Activated CD8-positive, alpha-beta T cell treated with anti-CD3 and anti-CD28 coated beads, Interleukin-2, amount 10 ng/mL, durations not matched to agents 7 days and 5 days (primary cell): ENCODE data around the gene CSHL1. TPM values are rescaled to one million over a fixed set of nuclear protein-coding genes. Genes with fewer than 3 reads are reported as not detected.
A peak's percentile ranks its signal among the peaks of the same experiment; 100 is the strongest.

Experiments
- ATAC-seq: fragments of 150-1000 bp; cut with Tn5 transposase; one replicate; pipeline ENCODE4 v1.10.0; 2021; ENCODE audit warnings: moderate library complexity
- CTCF ChIA-PET: fragments of 350-600 bp; sonication (Branson Sonifier 250); formaldehyde crosslinking; loops from one replicate; lab custom pipeline; 2021; ENCODE audit warnings: antibody characterized with exemption; lab: Charles Lee
- POLR2A ChIA-PET: fragments of 350-600 bp; sonication (Branson Sonifier 250); formaldehyde crosslinking; loops from one replicate; lab custom pipeline; 2021; ENCODE audit warnings: antibody characterized with exemption; lab: Charles Lee
- DNase-seq: peaks from one replicate; pipeline ENCODE4 v3.0.0-alpha.2; 2020
- H3K27ac Mint-ChIP-seq: one replicate; pipeline ENCODE4 v1.8.0; 2021; ENCODE audit warnings: mild to moderate bottlenecking, mixed read lengths
- H3K27me3 Mint-ChIP-seq: one replicate; pipeline ENCODE4 v1.8.0; 2021; ENCODE audit warnings: low read depth, mixed read lengths
- H3K36me3 Mint-ChIP-seq: one replicate; pipeline ENCODE4 v1.8.0; 2021; ENCODE audit warnings: low read depth, mixed read lengths
- H3K4me1 Mint-ChIP-seq: one replicate; pipeline ENCODE4 v1.8.0; 2021; ENCODE audit warnings: low read depth, mixed read lengths
- H3K4me3 Mint-ChIP-seq: one replicate; pipeline ENCODE4 v1.8.0; 2021; ENCODE audit warnings: mild to moderate bottlenecking, mixed read lengths
- H3K9me3 Mint-ChIP-seq: one replicate; pipeline ENCODE4 v1.8.0; 2022; ENCODE audit warnings: mixed read lengths; ENCODE audit not compliant: insufficient read depth
- total RNA-seq, 2 experiments: library from RNA; stranded (reverse); gene quantifications; one replicate each; pipeline ENCODE4 v1.2.3, GENCODE V29; 2021

Gene CSHL1
- total RNA-seq, 2 experiments from 2014 or later = not detected

- H3K4me1 Mint-ChIP-seq = peaks cover 25% of the 10 kb centered on the region
- ATAC-seq (no peak), DNase-seq (no peak)
- ChIA-PET CTCF (interaction anchor here (2.0 to 3.1 kb wide), 10 partner anchors 16 to 185 kb away, joined by 7 to 68 read pairs (median 22); partner anchors contain the start of genes CD79B, GH1 and ICAM2), POLR2A (interaction anchor here (2.0 kb wide), 1 partner anchor 72 kb away, joined by 8 read pairs; the partner anchor contains the start of gene ICAM2)
- no peak overlapping the region for H3K27ac Mint-ChIP-seq
- peaks cover 20% of the 10 kb centered on the region for H3K27me3 Mint-ChIP-seq
- no peaks in the 10 kb centered on the region for H3K36me3 Mint-ChIP-seq
- H3K4me3 Mint-ChIP-seq = no peak overlapping the region
- H3K9me3 Mint-ChIP-seq = no peaks in the 10 kb centered on the region
Observed at GRCh38 chr17:63947711-63948330, 36.8 kb upstream of the CSHL1 start.

- Mint-ChIP-seq H3K36me3 (no peaks in the 10 kb centered on the region), H3K4me1 (peaks cover 22% of the 10 kb centered on the region), H3K27me3 (peaks cover 30% of the 10 kb centered on the region), H3K27ac (peak overlapping the region; percentile 62), H3K9me3 (no peaks in the 10 kb centered on the region), H3K4me3 (peak overlapping the region; percentile 36)
- POLR2A ChIA-PET = interaction anchor here (0.6 to 2.0 kb wide), 5 partner anchors 13 to 183 kb away, joined by 3 to 12 read pairs (median 7); partner anchors contain the start of genes CD79B, ERN1 and ICAM2
- DNase-seq (peak; percentile 72), ATAC-seq (peak; percentile 86)
- CTCF ChIA-PET = interaction anchor here (0.8 to 3.1 kb wide), 45 partner anchors 9 to 283 kb away, joined by 3 to 68 read pairs (median 5); partner anchors contain the start of genes CD79B, GH1, ICAM2 and PRR29
Observed at GRCh38 chr17:63946440-63947363, 35.6 kb upstream of the CSHL1 start.

GRCh38 chr17:63945784-63946439 is 34.9 kb upstream of the CSHL1 start:
- H3K4me3 Mint-ChIP-seq = peak overlapping the region; percentile 36
- no peaks in the 10 kb centered on the region for H3K36me3 Mint-ChIP-seq
- peaks cover 32% of the 10 kb centered on the region for H3K27me3 Mint-ChIP-seq
- ATAC-seq (no peak), DNase-seq (no peak)
- H3K9me3 Mint-ChIP-seq = no peaks in the 10 kb centered on the region
- ChIA-PET POLR2A (interaction anchor here (0.6 to 2.0 kb wide), 5 partner anchors 13 to 184 kb away, joined by 3 to 12 read pairs (median 7); partner anchors contain the start of genes CD79B, ERN1 and ICAM2), CTCF (interaction anchor here (0.8 to 3.1 kb wide), 47 partner anchors 8 to 284 kb away, joined by 3 to 68 read pairs (median 5); partner anchors contain the start of genes CD79B, GH1, ICAM2 and PRR29)
- no peak overlapping the region for H3K27ac Mint-ChIP-seq
- peaks cover 22% of the 10 kb centered on the region for H3K4me1 Mint-ChIP-seq

- Mint-ChIP-seq H3K36me3 (no peaks in the 10 kb centered on the region), H3K9me3 (no peaks in the 10 kb centered on the region), H3K4me1 (peaks cover 22% of the 10 kb centered on the region), H3K27me3 (peaks cover 30% of the 10 kb centered on the region), H3K4me3 (no peak overlapping the region), H3K27ac (no peak overlapping the region)
- POLR2A ChIA-PET = no interaction called here
- CTCF ChIA-PET = interaction anchor here (0.9 to 3.1 kb wide), 20 partner anchors 12 to 200 kb away, joined by 3 to 68 read pairs (median 16); partner anchors contain the start of genes CD79B, GH1 and PRR29
- ATAC-seq (no peak), DNase-seq (no peak)
Observed at GRCh38 chr17:63944736-63945499, 33.9 kb upstream of the CSHL1 start.

GRCh38 chr17:63943745-63944144 is 32.7 kb upstream of the CSHL1 start:
- Mint-ChIP-seq H3K4me1 (peaks cover 26% of the 10 kb centered on the region), H3K27me3 (peaks cover 36% of the 10 kb centered on the region), H3K4me3 (no peak overlapping the region), H3K9me3 (no peaks in the 10 kb centered on the region), H3K27ac (no peak overlapping the region), H3K36me3 (no peaks in the 10 kb centered on the region)
- CTCF ChIA-PET = interaction anchor here (0.5 to 2.5 kb wide), 3 partner anchors 11 to 77 kb away, joined by 3 to 8 read pairs (median 3); partner anchors contain the start of genes GH1 and ICAM2
- ATAC-seq = no peak
- DNase-seq = no peak
- POLR2A ChIA-PET = interaction anchor here (0.5 kb wide), 1 partner anchor 11 kb away, joined by 3 read pairs; the partner anchor contains the start of gene CD79B

- no peak for ATAC-seq
- no peak for DNase-seq
- Mint-ChIP-seq H3K4me3 (no peak overlapping the region), H3K27me3 (peaks cover 38% of the 10 kb centered on the region), H3K9me3 (no peaks in the 10 kb centered on the region), H3K27ac (no peak overlapping the region), H3K4me1 (peaks cover 26% of the 10 kb centered on the region), H3K36me3 (no peaks in the 10 kb centered on the region)
- CTCF ChIA-PET = interaction anchor here (1.1 to 2.5 kb wide), 2 partner anchors 12 to 23 kb away, joined by 3 to 8 read pairs; partner anchors contain the start of gene GH1
- POLR2A ChIA-PET = no interaction called here
Observed at GRCh38 chr17:63942309-63942985, 31.4 kb upstream of the CSHL1 start.

- H3K9me3 Mint-ChIP-seq = no peaks in the 10 kb centered on the region
- ATAC-seq (no peak), DNase-seq (no peak)
- H3K27ac Mint-ChIP-seq = no peak overlapping the region
- peaks cover 24% of the 10 kb centered on the region for H3K4me1 Mint-ChIP-seq
- no peak overlapping the region for H3K4me3 Mint-ChIP-seq
- ChIA-PET CTCF (interaction anchor here (2.5 kb wide), 1 partner anchor 23 kb away, joined by 8 read pairs; the partner anchor contains the start of gene GH1), POLR2A (interaction anchor here (0.6 kb wide), 1 partner anchor 17 kb away, joined by 4 read pairs; no protein-coding TSS in a partner anchor)
- H3K36me3 Mint-ChIP-seq = no peaks in the 10 kb centered on the region
- H3K27me3 Mint-ChIP-seq = peaks cover 40% of the 10 kb centered on the region
Observed at GRCh38 chr17:63941751-63942150, 30.7 kb upstream of the CSHL1 start.

GRCh38 chr17:63941162-63941561 is 30.1 kb upstream of the CSHL1 start:
- ChIA-PET POLR2A (no interaction called here), CTCF (interaction anchor here (0.8 to 2.5 kb wide), 3 partner anchors 9 to 22 kb away, joined by 3 to 8 read pairs (median 3); partner anchors contain the start of genes CD79B and GH1)
- H3K4me3 Mint-ChIP-seq = no peak overlapping the region
- peaks cover 40% of the 10 kb centered on the region for H3K27me3 Mint-ChIP-seq
- H3K4me1 Mint-ChIP-seq = peaks cover 18% of the 10 kb centered on the region
- H3K36me3 Mint-ChIP-seq = no peaks in the 10 kb centered on the region
- DNase-seq (no peak), ATAC-seq (no peak)
- H3K27ac Mint-ChIP-seq = no peak overlapping the region
- no peaks in the 10 kb centered on the region for H3K9me3 Mint-ChIP-seq

- no peaks in the 10 kb centered on the region for H3K9me3 Mint-ChIP-seq
- ATAC-seq = no peak
- no peaks in the 10 kb centered on the region for H3K36me3 Mint-ChIP-seq
- CTCF ChIA-PET = interaction anchor here (0.8 to 1.5 kb wide), 3 partner anchors 8 to 21 kb away, joined by 3 to 5 read pairs (median 3); partner anchors contain the start of gene CD79B
- H3K4me3 Mint-ChIP-seq = no peak overlapping the region
- POLR2A ChIA-PET = interaction anchor here (1.0 kb wide), 1 partner anchor 9 kb away, joined by 3 read pairs; the partner anchor contains the start of gene CD79B
- H3K27me3 Mint-ChIP-seq = peaks cover 43% of the 10 kb centered on the region
- no peak overlapping the region for H3K27ac Mint-ChIP-seq
- no peak for DNase-seq
- peaks cover 12% of the 10 kb centered on the region for H3K4me1 Mint-ChIP-seq
Observed at GRCh38 chr17:63940584-63940983, 29.5 kb upstream of the CSHL1 start.
